IMR-90 (cell line): Measurements from ENCODE around the gene FANCD2. TPM values are rescaled to one million over a fixed set of nuclear protein-coding genes. Genes with fewer than 3 reads are reported as not detected.
"Not testable (repeated sequence)": the region's sequence is repeated elsewhere in the genome, so short reads cannot be mapped to it uniquely, and the experiment has no call there.

Source experiments
- ATAC-seq: fragments of 200-7000 bp; cut with Tn5 transposase; 2 replicates; pipeline ENCODE4 v1.9.1; 2020; ENCODE audit warnings: low read depth, mild to moderate bottlenecking, moderate library complexity
- BruUV-seq: library from RNA; stranded (reverse); fragments of 400-500 nt; replicated peaks from 2 replicates; lab custom pipeline; 2021; lab: Mats Ljungman, UMichigan
- CTCF ChIA-PET: fragments of 300-600 bp; formaldehyde crosslinking; extraction: SDS; loops from one replicate; lab custom pipeline; 2021; ENCODE audit warnings: antibody characterized with exemption; lab: Yijun Ruan, JAX
- POLR2A ChIA-PET: fragments of 300-600 bp; sonication (Branson Sonifier 250); formaldehyde crosslinking; loops from one replicate; lab custom pipeline; 2022; ENCODE audit warnings: antibody characterized with exemption; ENCODE audit not compliant: unreplicated experiment; lab: Charles Lee
- DNase-seq: peaks from one replicate; pipeline ENCODE4 v3.0.0; 2013
- H2AFZ ChIP-seq: replicated peaks from 2 replicates; pipeline ENCODE3; 2013; ENCODE audit warnings: low read length, mild to moderate bottlenecking; ENCODE audit not compliant: poor library complexity
- H2AK5ac ChIP-seq: 2 replicates; pipeline ENCODE4 v1.6.1; 2013; ENCODE audit warnings: low read depth, low read length, inconsistent platforms
- H2AK9ac ChIP-seq: replicated peaks from 2 replicates; pipeline ENCODE3; 2013; ENCODE audit warnings: mild to moderate bottlenecking, low read depth, low read length, moderate library complexity; ENCODE audit not compliant: poor library complexity
- H2BK120ac ChIP-seq: 2 replicates; pipeline ENCODE4 v1.6.1; 2013; ENCODE audit warnings: low read depth, low read length, inconsistent platforms
- H2BK15ac ChIP-seq: 3 replicates; pipeline ENCODE4 v1.6.1; 2013; ENCODE audit warnings: low read depth, low read length, inconsistent platforms
- H2BK20ac ChIP-seq: 2 replicates; pipeline ENCODE4 v1.6.1; 2013; ENCODE audit warnings: low read depth, mild to moderate bottlenecking, inconsistent platforms, low read length, moderate library complexity
- H2BK5ac ChIP-seq: 2 replicates; pipeline ENCODE4 v1.6.1; 2013; ENCODE audit warnings: mild to moderate bottlenecking, low read depth, low read length, inconsistent platforms; ENCODE audit not compliant: poor library complexity, severe bottlenecking
- H3K14ac ChIP-seq: replicated peaks from 2 replicates; pipeline ENCODE4 v1.6.1; 2013; ENCODE audit warnings: low read depth, low read length, inconsistent platforms
- H3K18ac ChIP-seq: 2 replicates; pipeline ENCODE4 v1.6.1; 2013; ENCODE audit warnings: low read depth, low read length, control low read depth
- H3K23ac ChIP-seq: 2 replicates; pipeline ENCODE4 v1.6.1; 2013; ENCODE audit warnings: low read depth, low read length, inconsistent platforms
- H3K27ac ChIP-seq: 2 replicates; pipeline ENCODE4 v1.5.1; 2013; ENCODE audit warnings: mild to moderate bottlenecking, control low read depth, low read length; ENCODE audit not compliant: insufficient read depth
- H3K27me3 ChIP-seq: 2 replicates; pipeline ENCODE4 v1.6.1; 2013; ENCODE audit warnings: low read length; ENCODE audit not compliant: control insufficient read depth, insufficient read depth
- H3K36me3 ChIP-seq: 2 replicates; pipeline ENCODE4 v1.6.1; 2013; ENCODE audit warnings: low read length, mixed read lengths; ENCODE audit not compliant: control insufficient read depth, insufficient read depth
- H3K4ac ChIP-seq: 2 replicates; pipeline ENCODE4 v1.6.1; 2013; ENCODE audit warnings: low read depth, low read length, inconsistent platforms
- H3K4me1 ChIP-seq: 2 replicates; pipeline ENCODE4 v1.6.1; 2013; ENCODE audit warnings: low read length, mixed read lengths; ENCODE audit not compliant: control insufficient read depth, insufficient read depth
- H3K4me2 ChIP-seq: 2 replicates; pipeline ENCODE4 v1.6.1; 2013; ENCODE audit warnings: low read depth, mild to moderate bottlenecking, control low read depth, low read length, moderate library complexity
- H3K4me3 ChIP-seq: 2 replicates; pipeline ENCODE4 v1.5.1; 2013; ENCODE audit warnings: low read depth, mild to moderate bottlenecking, control low read depth, low read length, moderate library complexity; ENCODE audit not compliant: insufficient read depth
- H3K56ac ChIP-seq: 2 replicates; pipeline ENCODE4 v1.6.1; 2013; ENCODE audit warnings: low read length, inconsistent platforms; ENCODE audit not compliant: insufficient read depth; ENCODE audit errors: extremely low read depth
- H3K79me1 ChIP-seq, 2 experiments: 2 replicates each; pipeline ENCODE4 v1.6.1; 2013; ENCODE audit warnings: low read length in 2 of 2, inconsistent platforms in 1 of 2, low read depth in 1 of 2
- H3K9ac ChIP-seq: 2 replicates; pipeline ENCODE4 v1.6.1; 2013; ENCODE audit warnings: low read depth, low read length, control low read depth
- H3K9me1 ChIP-seq: 2 replicates; pipeline ENCODE4 v1.6.1; 2013; ENCODE audit warnings: low read length, inconsistent platforms; ENCODE audit not compliant: insufficient read depth
- H3K9me3 ChIP-seq: 2 replicates; pipeline ENCODE4 v1.6.1; 2013; ENCODE audit warnings: low read length; ENCODE audit not compliant: control insufficient read depth, insufficient read depth
- H4K20me1 ChIP-seq: 2 replicates; pipeline ENCODE4 v1.6.1; 2013; ENCODE audit warnings: low read length, inconsistent platforms; ENCODE audit not compliant: insufficient read depth
- H4K5ac ChIP-seq: 2 replicates; pipeline ENCODE4 v1.6.1; 2013; ENCODE audit warnings: mild to moderate bottlenecking, low read depth, low read length, control low read depth
- H4K8ac ChIP-seq, 2 experiments: 2 replicates each; pipeline ENCODE4 v1.6.1; 2013; ENCODE audit warnings: low read depth in 2 of 2, low read length in 2 of 2, control low read depth in 1 of 2, inconsistent platforms in 1 of 2
- H4K91ac ChIP-seq: 2 replicates; pipeline ENCODE4 v1.6.1; 2013; ENCODE audit warnings: low read depth, low read length, inconsistent platforms; ENCODE audit not compliant: insufficient read depth
- whole genome bisulfite sequencing, 2 experiments: methylation state at CpG; one replicate each; pipeline versions ENCODE4 v1.1.5 to v1.1.7; 2013; ENCODE audit warnings: missing lambda C conversion rate in 2 of 2; ENCODE audit not compliant: insufficient read length in 1 of 2; ENCODE audit errors: extremely low coverage in 2 of 2; 5-methylcytosine and 5-hydroxymethylcytosine counted together
- dilution Hi-C: fragments of 300-500 bp; cut with HindIII; formaldehyde crosslinking; loops from one replicate; pipeline ENCODE4 v1.14.3; 2018; ENCODE audit warnings: low sequenced_read_pairs; ENCODE audit not compliant: unreplicated experiment
- in situ Hi-C: fragments of 300-500 bp; cut with MboI; formaldehyde crosslinking; loops from 3 replicates; pipeline ENCODE4 v1.14.3; 2019; ENCODE audit warnings: low sequenced_read_pairs, inconsistent platforms, mixed read lengths
- intact Hi-C: fragments of 100-400 bp; cut with micrococcal nuclease; formaldehyde crosslinking; loops from 2 replicates; pipeline ENCODE4 v1.10.0; 2022
- polyA plus RNA-seq, 3 experiments: library from polyadenylated mRNA; depleted of rRNA; stranded (reverse); fragments of >200 nt; gene quantifications; 2 replicates each; pipeline ENCODE4 v1.2.3, GENCODE V29; 2012; ENCODE audit warnings: low replicate concordance in 1 of 3
- total RNA-seq: library from RNA; depleted of rRNA; stranded (reverse); fragments of >200 nt; gene quantifications from 2 replicates; pipeline ENCODE4 v1.2.3, GENCODE V29; 2012

Gene FANCD2
- total and polyA plus RNA-seq, 2 of the 4 experiments (the other 2 are of a cell fraction): 8.9 to 19.7 TPM

DNA sequence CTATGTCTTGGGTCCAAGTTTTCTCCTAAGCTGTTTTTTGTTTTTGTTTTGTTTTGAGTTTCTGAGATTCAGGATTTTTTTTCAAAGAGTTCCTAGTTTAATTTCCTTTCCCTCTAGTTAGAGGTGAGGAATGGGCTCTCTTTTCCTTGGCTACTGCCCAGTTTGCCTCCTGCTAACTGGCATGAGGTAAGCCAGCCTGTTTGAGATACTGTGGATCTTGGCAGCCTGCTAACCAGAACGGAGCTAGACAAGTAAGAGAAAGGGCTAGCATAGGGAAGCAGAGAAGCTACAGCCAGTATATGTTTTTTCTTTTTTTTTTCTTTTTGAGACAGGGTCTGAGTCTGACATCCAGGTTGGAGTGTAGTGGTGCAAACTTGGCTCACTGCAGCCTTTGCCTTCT is 64.5 kb downstream of the FANCD2 start:
- H2AK9ac ChIP-seq, H2BK5ac ChIP-seq, H3K18ac ChIP-seq, ATAC-seq, POLR2A ChIA-PET, H3K4me2 ChIP-seq, H3K4me1 ChIP-seq, intact Hi-C loops, DNase-seq, H3K4ac ChIP-seq, H2AFZ ChIP-seq, H2AK5ac ChIP-seq, H2BK15ac ChIP-seq, H3K9ac ChIP-seq, in situ Hi-C loops, CTCF ChIA-PET, H2BK20ac ChIP-seq, H4K5ac ChIP-seq, H3K79me1 ChIP-seq, BruUV-seq, H3K9me3 ChIP-seq, H2BK120ac ChIP-seq, dilution Hi-C loops, H3K36me3 ChIP-seq, H3K27ac ChIP-seq, H3K27me3 ChIP-seq, H3K9me1 ChIP-seq, H4K20me1 ChIP-seq, H3K56ac ChIP-seq, H3K4me3 ChIP-seq, H4K8ac ChIP-seq, H3K23ac ChIP-seq, H4K91ac ChIP-seq, H3K14ac ChIP-seq: not testable (repeated sequence)
- no CpG with 5 or more reads among the region's 1 CpG for WGBS, 2 experiments

DNA sequence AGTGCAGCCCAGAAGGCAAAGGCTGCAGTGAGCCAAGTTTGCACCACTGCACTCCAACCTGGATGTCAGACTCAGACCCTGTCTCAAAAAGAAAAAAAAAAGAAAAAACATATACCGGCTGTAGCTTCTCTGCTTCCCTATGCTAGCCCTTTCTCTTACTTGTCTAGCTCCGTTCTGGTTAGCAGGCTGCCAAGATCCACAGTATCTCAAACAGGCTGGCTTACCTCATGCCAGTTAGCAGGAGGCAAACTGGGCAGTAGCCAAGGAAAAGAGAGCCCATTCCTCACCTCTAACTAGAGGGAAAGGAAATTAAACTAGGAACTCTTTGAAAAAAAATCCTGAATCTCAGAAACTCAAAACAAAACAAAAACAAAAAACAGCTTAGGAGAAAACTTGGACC is 65.2 kb downstream of the FANCD2 start:
- no CpG with 5 or more reads among the region's 2 CpGs for WGBS, 2 experiments
- intact Hi-C loops, BruUV-seq: not testable (repeated sequence)

More for the DNA sequence above, 65.2 kb downstream of the FANCD2 start:
- H3K9me3 ChIP-seq, H3K9ac ChIP-seq, H3K79me1 ChIP-seq, H3K27me3 ChIP-seq, H2AK9ac ChIP-seq, H3K36me3 ChIP-seq, H3K14ac ChIP-seq, H3K18ac ChIP-seq, ATAC-seq, H3K4me2 ChIP-seq, in situ Hi-C loops, H3K4me3 ChIP-seq, H2BK20ac ChIP-seq, H3K4me1 ChIP-seq, CTCF ChIA-PET, DNase-seq, H2BK120ac ChIP-seq, H2AK5ac ChIP-seq, H2BK15ac ChIP-seq, H3K23ac ChIP-seq, H3K4ac ChIP-seq, H4K91ac ChIP-seq, H4K5ac ChIP-seq, H3K27ac ChIP-seq, dilution Hi-C loops, H4K20me1 ChIP-seq, H2AFZ ChIP-seq, H2BK5ac ChIP-seq, H3K56ac ChIP-seq, H3K9me1 ChIP-seq, POLR2A ChIA-PET, H4K8ac ChIP-seq: not testable (repeated sequence)
